ENCODE results near the gene KLB.

GRCh38 chr4:39429476-39430334 is 23.0 kb downstream of the KLB start:
- TF ChIP-seq CTCF (IDR thresholded peaks at IDR 0.05) = no peak
- no peak for TF ChIP-seq POLR2A (IDR thresholded peaks at IDR 0.05)
